HepG2 (cell line): ENCODE results near the gene FLT3LG. TPM values are rescaled to one million over a fixed set of nuclear protein-coding genes. Genes with fewer than 3 reads are reported as not detected.

ENCODE experiments used
- HDAC6 ChIP-seq: fragments of 200-600 bp; sonication (generic); IDR thresholded peaks from 2 replicates; pipeline ENCODE4 v1.7.0; 2017; ENCODE audit warnings: mild to moderate bottlenecking, antibody characterized with exemption, low read length, low read depth
- IKZF1 ChIP-seq: fragments of 450-650 bp; IDR thresholded peaks from 2 replicates; pipeline ENCODE4 v1.7.1; 2016
- JUND ChIP-seq: sonication (generic); formaldehyde crosslinking; IDR thresholded peaks from 2 replicates; pipeline ENCODE4 v1.8.0; 2022; ENCODE audit warnings: mild to moderate bottlenecking, missing genetic modification reagents
- KAT7 ChIP-seq: IDR thresholded peaks from 2 replicates; pipeline ENCODE4 v1.6.1; 2018; ENCODE audit warnings: borderline replicate concordance, missing compliant biosample characterization
- MBD4 ChIP-seq: IDR thresholded peaks from 2 replicates; pipeline ENCODE4 v1.6.1; 2012; ENCODE audit warnings: low read length, inconsistent platforms, borderline replicate concordance
- MYPOP ChIP-seq: sonication (generic); formaldehyde crosslinking; IDR thresholded peaks from 2 replicates; pipeline ENCODE4 v1.8.1; 2023; ENCODE audit warnings: mild to moderate bottlenecking, moderate library complexity, missing genetic modification reagents
- NFATC3 ChIP-seq: sonication (generic); formaldehyde crosslinking; IDR thresholded peaks from 2 replicates; pipeline ENCODE4 v1.5.1; 2020; ENCODE audit warnings: mild to moderate bottlenecking, missing genetic modification reagents
- NONO ChIP-seq, 2 experiments: fragments of 450-650 bp in 1 of 2; sonication (generic) in 1 of 2; formaldehyde crosslinking in 1 of 2; IDR thresholded peaks in 1 of 2; conservative IDR thresholded peaks in 1 of 2; 2 replicates each; pipeline versions ENCODE4 v1.6.1 to v1.8.0; 2017 to 2022; ENCODE audit warnings: mild to moderate bottlenecking in 1 of 2, missing genetic modification reagents in 1 of 2, moderate library complexity in 1 of 2
- NR0B2 ChIP-seq: sonication (generic); formaldehyde crosslinking; IDR thresholded peaks from 2 replicates; pipeline ENCODE4 v1.4.0; 2020; ENCODE audit warnings: mild to moderate bottlenecking, missing genetic modification reagents
- RNF219 ChIP-seq: sonication (generic); formaldehyde crosslinking; IDR thresholded peaks from 2 replicates; pipeline ENCODE4 v1.5.0; 2020; ENCODE audit warnings: mild to moderate bottlenecking, missing genetic modification reagents
- SKIL ChIP-seq: sonication (generic); formaldehyde crosslinking; IDR thresholded peaks from 2 replicates; pipeline ENCODE4 v1.8.0; 2022; ENCODE audit warnings: missing genetic modification reagents, mild to moderate bottlenecking, moderate library complexity, borderline replicate concordance
- ZNF138 ChIP-seq: sonication (generic); formaldehyde crosslinking; IDR thresholded peaks from 2 replicates; pipeline ENCODE4 v1.5.0; 2020; ENCODE audit warnings: mild to moderate bottlenecking, low read depth, missing genetic modification reagents
- ZNF180 ChIP-seq: sonication (generic); formaldehyde crosslinking; IDR thresholded peaks from 2 replicates; pipeline ENCODE4 v1.4.0; 2020; ENCODE audit warnings: low read depth, missing genetic modification reagents, borderline replicate concordance
- ZNF225 ChIP-seq: sonication (generic); formaldehyde crosslinking; IDR thresholded peaks from 2 replicates; pipeline ENCODE4 v1.4.0; 2020; ENCODE audit warnings: mild to moderate bottlenecking, missing genetic modification reagents
- ZNF251 ChIP-seq: sonication (generic); formaldehyde crosslinking; IDR thresholded peaks from 2 replicates; pipeline ENCODE4 v1.9.0; 2021; ENCODE audit warnings: mild to moderate bottlenecking, missing genetic modification reagents
- ZNF691 ChIP-seq: sonication (generic); formaldehyde crosslinking; IDR thresholded peaks from 2 replicates; pipeline ENCODE4 v1.4.0; 2020; ENCODE audit warnings: missing genetic modification reagents, low read depth, mild to moderate bottlenecking, borderline replicate concordance
- polyA plus RNA-seq, 8 experiments: library from polyadenylated mRNA; depleted of rRNA in 3 of 8; stranded (reverse) in 7 of 8; unstranded in 1 of 8; fragments of >200 nt; fragmentation: Illumina TruSeq in 4 of 8; extraction: Trizol in 4 of 8; gene quantifications; 2 replicates each; pipeline versions ENCODE4 v1.2.1 to v1.2.3, GENCODE V29; 2011 to 2016; ENCODE audit warnings: low read depth in 4 of 8, missing spikeins in 1 of 8, mixed read lengths in 1 of 8; ENCODE audit not compliant: insufficient read depth in 1 of 8
- total RNA-seq, 5 experiments: library from RNA; depleted of rRNA; stranded (reverse); fragments of >200 nt; fragmentation: Illumina TruSeq; extraction: Trizol; gene quantifications; 2 replicates each; pipeline ENCODE4 v1.2.3, GENCODE V29; 2016; ENCODE audit warnings: low read depth in 1 of 5
- TF ChIP-seq, protein P1 (sequence below): IDR thresholded peaks from 2 replicates; pipeline ENCODE4 v1.6.1; 2016; ENCODE audit warnings: low read depth, control low read depth
- TF ChIP-seq, protein P2 (sequence below): IDR thresholded peaks from 2 replicates; pipeline ENCODE4 v1.6.1; 2018; ENCODE audit warnings: missing genetic modification reagents

FLT3LG gene
- total and polyA plus RNA-seq, 2 of the 13 experiments (the other 11 are each of a cell fraction or from before 2014, with no cell fraction given): 1.5 to 2.6 TPM

- TF ChIP-seq, protein P1, sequence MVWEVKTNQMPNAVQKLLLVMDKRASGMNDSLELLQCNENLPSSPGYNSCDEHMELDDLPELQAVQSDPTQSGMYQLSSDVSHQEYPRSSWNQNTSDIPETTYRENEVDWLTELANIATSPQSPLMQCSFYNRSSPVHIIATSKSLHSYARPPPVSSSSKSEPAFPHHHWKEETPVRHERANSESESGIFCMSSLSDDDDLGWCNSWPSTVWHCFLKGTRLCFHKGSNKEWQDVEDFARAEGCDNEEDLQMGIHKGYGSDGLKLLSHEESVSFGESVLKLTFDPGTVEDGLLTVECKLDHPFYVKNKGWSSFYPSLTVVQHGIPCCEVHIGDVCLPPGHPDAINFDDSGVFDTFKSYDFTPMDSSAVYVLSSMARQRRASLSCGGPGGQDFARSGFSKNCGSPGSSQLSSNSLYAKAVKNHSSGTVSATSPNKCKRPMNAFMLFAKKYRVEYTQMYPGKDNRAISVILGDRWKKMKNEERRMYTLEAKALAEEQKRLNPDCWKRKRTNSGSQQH (CRISPR knock-in tag): no peak
- TF ChIP-seq IKZF1 (no peak), NONO (IDR thresholded peaks at IDR 0.05) (no peak), NONO (CRISPR knock-in tag; conservative IDR thresholded peaks at IDR 0.05) (0 out of 2 replicates have a peak, but pooled peaks have one; percentile 31), KAT7 (CRISPR knock-in tag) (peak; percentile 64; the same call in 1 of the 2 replicates), ZNF691 (CRISPR knock-in tag) (0 out of 2 replicates have a peak, but pooled peaks have one; percentile 20), NR0B2 (CRISPR knock-in tag) (no peak), JUND (CRISPR knock-in tag) (no peak), NFATC3 (CRISPR knock-in tag) (no peak), HDAC6 (0 out of 2 replicates have a peak, but pooled peaks have one; percentile 32), ZNF180 (CRISPR knock-in tag) (no peak), ZNF225 (CRISPR knock-in tag) (no peak), ZNF251 (no peak), SKIL (CRISPR knock-in tag) (no peak), RNF219 (CRISPR knock-in tag) (no peak), MYPOP (CRISPR knock-in tag) (0 out of 2 replicates have a peak, but pooled peaks have one; percentile 0), MBD4 (0 out of 2 replicates have a peak, but pooled peaks have one; percentile 19), ZNF138 (no peak)
- TF ChIP-seq, protein P2, sequence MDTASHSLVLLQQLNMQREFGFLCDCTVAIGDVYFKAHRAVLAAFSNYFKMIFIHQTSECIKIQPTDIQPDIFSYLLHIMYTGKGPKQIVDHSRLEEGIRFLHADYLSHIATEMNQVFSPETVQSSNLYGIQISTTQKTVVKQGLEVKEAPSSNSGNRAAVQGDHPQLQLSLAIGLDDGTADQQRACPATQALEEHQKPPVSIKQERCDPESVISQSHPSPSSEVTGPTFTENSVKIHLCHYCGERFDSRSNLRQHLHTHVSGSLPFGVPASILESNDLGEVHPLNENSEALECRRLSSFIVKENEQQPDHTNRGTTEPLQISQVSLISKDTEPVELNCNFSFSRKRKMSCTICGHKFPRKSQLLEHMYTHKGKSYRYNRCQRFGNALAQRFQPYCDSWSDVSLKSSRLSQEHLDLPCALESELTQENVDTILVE (CRISPR knock-in tag): no peak
Measured at GRCh38 chr19:49488863-49489537, 15.0 kb downstream of the FLT3LG start (continued).
